ENCODE data around the gene PCGF5.
"Not testable (repeated sequence)": the region's sequence is repeated elsewhere in the genome, so short reads cannot be mapped to it uniquely, and the experiment has no call there.

Gene PCGF5

GRCh38 chr10:91323293-91323905 is 102.9 kb downstream of the PCGF5 start:
- not testable (repeated sequence) for H3K4me3 ChIP-seq (ENCODE audit: low read depth, low read length)

- no peak overlapping the region for H3K4me3 ChIP-seq (ENCODE audit: low read depth, low read length)
These were observed 108.0 kb downstream of the PCGF5 start for GRCh38 chr10:91328320-91328984.
